Measurements from ENCODE around the gene ARHGEF28. TPM values are rescaled to one million over a fixed set of nuclear protein-coding genes. Genes with fewer than 3 reads are reported as not detected.
A peak's percentile ranks its signal among the peaks of the same experiment; 100 is the strongest.

Gene ARHGEF28
- total RNA-seq, 1 donor from 2014 or later: 51.8 TPM

DNA sequence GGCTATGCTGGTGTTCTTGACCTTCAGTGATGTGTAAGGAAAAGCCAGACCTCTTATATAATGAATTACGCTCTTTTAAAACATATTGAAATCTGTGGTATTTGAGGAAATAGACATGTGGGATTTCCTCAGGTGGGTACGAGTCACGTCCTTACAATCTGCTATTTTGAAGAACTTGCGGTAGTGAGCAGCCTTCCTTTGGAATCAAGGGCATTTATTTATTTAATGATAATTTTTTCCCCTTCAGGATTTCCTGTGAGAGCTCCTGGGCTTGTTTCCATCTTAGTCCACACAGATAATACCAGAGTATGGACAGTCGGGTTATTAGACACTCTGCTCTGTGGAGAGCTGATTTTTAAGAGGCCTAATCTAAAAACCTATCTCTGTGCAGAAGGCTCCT lies 167.9 kb downstream of the ARHGEF28 start:
- DNase-seq (ENCODE audit: low spot score): no peak
- no peak for ATAC-seq
- intact Hi-C loops (cut with DNase I): loop anchor here (5.0 kb wide), 1 partner anchor 207 kb away; no protein-coding TSS in a partner anchor

DNA sequence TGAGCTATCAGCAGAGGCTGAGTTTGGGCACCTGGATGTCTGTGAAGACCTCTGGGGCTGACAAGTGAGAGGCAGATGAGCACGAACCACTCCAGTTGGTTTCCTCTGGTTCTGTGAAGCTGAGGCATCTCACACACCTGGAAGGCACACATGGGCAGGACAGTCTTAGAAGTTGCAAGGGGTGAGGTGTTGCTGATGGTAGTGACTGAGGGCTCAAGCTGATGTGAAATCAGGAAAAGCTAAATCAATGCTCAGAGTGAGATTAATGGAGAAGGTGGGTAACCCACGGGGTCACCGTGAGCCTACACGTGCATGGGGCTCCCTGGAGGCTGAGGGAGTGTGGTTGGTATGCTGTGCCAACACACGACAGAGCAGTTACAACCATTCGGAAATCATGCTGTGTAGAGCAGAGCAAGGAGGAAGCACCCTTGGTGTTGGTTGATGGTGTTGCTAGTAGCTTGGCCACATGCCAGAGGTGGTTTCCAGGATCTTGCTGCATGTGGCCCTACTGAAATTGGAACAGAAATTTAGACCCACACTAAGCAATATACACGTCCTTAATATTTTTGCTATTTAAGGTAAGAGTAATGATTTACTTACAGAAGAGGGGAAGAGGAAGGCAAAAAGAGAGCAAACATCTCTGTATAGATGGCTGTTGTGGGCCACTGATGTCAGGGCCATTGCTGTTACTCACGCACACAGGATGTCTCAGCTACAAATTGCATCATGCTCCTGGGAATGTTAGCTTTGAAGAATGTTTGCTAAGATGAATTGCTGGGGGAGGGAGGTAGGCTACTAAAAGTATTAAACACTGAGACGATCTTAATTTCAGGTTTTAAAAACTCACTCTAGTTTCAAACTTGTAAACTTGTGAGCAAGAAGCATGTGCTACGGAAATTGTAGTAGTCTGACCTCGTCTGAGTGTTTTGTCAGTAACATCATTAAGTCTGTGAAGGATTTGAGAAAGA lies 170.5 kb downstream of the ARHGEF28 start:
- peak; percentile 73 for DNase-seq (ENCODE audit: low spot score)
- intact Hi-C loops (cut with DNase I): no loop called here
- ATAC-seq: peak; percentile 57

DNA sequence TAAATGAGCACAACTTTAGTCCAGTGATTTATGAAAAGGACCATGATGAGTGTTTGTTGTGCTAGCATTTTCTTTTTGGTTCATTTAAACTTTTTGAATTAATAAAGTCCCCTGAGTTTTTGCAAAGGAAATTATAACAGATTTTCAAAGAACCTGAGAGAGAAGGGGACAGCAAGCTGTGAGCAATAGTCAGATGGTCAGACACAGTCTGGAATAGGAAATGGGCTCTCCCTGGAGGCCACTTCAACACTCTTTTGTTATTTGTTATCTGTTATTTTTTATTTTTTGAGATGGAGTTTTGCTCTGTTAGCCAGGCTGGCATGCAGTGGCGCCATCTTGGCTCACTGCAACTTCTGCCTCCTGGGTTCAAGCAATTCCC lies 171.1 kb downstream of the ARHGEF28 start:
- DNase-seq (ENCODE audit: low spot score): no peak
- intact Hi-C loops (cut with DNase I): no loop called here
- ATAC-seq: peak; percentile 49

DNA sequence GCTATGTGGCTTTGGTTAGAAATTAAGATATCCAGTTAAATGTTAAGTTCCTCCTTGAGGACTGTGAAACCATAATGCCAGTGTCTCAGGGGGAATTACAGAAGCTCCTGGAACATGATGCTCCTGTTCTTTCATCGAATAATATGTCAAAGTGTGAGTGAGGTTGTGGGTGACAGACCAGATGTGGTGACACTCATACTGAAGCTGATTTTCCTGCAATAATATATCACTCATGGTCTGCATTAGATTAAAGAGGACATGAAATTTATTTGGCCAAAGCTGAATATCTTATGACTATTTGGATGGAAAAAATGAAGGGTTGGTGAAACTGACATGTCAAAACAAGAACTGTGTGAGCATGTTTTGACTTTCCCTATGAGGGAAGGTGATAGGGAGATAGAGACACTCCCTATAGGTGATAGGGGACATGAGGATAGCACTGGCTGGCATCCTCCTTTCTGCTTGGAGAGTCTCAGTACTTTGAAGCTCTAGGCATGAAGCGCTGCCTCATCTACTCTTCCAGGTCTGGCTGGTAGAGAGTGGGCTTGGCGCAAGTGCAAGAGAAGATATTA lies 173.5 kb downstream of the ARHGEF28 start:
- intact Hi-C loops (cut with DNase I): no loop called here
- no peak for DNase-seq (ENCODE audit: low spot score)
- no peak for ATAC-seq

DNA sequence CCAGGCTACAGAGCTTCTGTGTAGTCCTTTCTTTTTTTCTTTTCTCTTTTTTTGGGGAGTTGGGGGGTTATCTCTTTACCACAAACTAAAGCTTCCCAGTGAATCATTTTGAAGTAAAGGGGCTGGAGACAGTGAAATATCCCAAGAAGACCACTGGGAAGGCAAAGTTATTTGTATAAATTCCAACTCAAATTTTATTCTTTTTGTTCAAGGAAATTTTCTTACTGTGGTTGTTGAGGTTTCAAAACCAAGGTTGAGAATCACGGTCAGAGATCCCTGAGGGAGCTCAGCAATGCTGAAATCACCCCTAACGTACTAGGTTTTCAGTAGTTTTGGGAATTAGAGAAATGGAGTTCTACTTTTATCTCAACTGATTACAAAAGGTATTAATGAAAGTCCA lies 175.7 kb downstream of the ARHGEF28 start:
- intact Hi-C loops (cut with DNase I): no loop called here
- ATAC-seq (no peak), DNase-seq (ENCODE audit: low spot score) (no peak)

DNA sequence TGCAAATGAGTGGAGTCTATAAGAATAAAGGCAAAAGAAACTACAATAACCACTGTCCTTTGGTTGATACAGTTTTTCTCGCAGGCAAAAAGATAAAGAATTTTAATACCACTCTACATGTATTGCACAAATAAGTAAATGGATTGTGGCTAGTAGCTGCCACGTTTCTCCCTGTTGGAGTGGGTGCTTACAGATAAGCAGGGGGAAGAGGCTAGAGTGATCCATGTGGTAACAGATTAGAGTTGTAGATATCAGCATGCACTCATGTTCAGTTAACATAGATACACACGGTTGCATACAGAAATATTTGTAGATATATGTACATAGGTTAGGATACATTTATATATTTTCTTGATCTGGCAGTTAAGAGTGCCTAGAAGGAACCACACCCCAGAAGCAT lies 179.5 kb downstream of the ARHGEF28 start:
- no peak for DNase-seq (ENCODE audit: low spot score)
- ATAC-seq: no peak
- intact Hi-C loops (cut with DNase I): no loop called here

DNA sequence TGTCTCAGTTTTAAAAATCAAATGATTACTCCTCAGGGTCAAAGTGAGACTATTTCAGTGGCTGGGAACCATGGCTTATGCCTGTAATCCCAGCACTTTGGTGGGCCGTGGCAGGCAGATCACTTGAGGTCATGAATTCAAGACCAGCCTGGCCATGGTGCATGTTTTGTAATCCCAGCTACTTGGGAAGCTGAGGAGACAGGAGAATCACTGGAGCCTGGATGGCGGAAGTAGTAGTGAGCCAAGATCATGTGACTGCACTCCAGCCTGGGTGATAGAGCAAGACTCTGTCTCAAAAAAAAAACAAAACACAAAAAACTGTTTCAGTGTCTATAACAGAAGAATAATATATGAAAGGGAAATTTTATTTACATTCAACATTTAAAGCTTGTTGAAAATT lies 182.9 kb downstream of the ARHGEF28 start:
- intact Hi-C loops (cut with DNase I): no loop called here
- no peak for ATAC-seq
- no peak for DNase-seq (ENCODE audit: low spot score)

DNA sequence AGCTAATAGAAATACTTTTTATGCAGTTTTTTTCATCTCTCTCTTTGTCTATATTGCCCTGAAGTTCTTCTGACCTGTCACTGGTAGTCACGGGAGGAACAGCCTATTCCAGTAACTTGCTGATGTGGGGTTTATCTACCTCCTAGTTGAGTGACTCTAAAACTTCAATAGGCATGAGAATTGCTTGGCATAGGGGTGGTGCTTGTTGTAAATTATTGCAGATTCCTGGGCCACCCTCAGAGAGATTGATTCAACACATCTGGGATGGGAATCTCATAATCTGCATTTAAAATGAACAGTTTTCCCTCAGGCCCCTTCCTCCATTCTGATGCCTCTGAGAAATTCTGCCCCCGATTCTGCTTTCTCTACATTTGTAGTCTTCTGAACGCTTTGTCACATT lies 184.4 kb downstream of the ARHGEF28 start:
- intact Hi-C loops (cut with DNase I): no loop called here
- no peak for ATAC-seq
- no peak for DNase-seq (ENCODE audit: low spot score)

DNA sequence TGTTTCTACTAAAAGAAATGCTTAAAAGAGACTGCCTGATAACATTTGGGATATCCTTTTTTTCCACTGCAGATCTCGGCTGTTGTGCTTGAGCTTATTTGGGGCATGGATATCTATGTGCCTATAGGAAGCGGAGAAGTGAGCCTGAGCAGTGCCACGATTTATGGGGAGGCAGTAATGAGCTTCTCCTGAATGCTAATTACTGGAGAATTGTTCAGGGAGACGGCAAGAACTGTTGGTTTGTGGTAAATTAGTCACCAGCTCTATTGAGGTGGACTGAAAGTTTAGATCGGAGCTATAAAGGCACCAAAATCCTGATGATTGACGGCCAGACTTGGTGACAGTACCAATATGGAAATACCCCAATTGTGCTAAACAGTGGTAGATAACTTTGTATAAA lies 186.5 kb downstream of the ARHGEF28 start:
- ATAC-seq (no peak), DNase-seq (ENCODE audit: low spot score) (no peak)
- intact Hi-C loops (cut with DNase I): no loop called here

DNA sequence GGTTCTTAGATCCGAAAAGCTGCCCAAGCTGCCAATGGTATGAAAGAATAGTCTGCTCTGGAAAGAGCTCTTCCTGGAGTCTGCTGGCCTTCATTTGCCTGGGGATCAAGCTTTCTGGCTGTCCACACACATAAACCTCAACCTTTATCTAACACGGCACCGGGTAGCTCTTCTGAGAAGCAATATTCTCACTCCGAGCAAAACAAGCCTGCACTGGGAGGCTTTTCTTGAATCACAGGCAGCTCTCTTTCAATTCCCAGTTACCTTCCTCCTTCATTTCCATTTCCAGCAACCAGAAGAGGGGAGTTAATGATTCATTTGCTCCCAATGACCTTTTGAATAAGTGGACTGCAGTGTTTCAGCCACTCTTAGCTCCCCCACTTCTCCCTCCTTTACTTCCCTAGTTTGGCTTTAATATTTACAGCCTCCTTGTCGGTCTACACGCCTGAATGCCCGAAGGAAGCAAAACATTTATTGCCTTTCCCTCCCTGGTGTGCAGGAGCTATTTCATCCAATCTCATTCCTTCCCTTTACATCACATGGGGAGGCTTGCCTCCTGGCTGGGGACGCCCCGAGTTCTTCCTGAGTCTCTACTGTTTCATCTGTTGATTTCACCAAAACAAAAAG lies 187.1 kb downstream of the ARHGEF28 start:
- ATAC-seq: no peak
- intact Hi-C loops (cut with DNase I): no loop called here
- no peak for DNase-seq (ENCODE audit: low spot score)

DNA sequence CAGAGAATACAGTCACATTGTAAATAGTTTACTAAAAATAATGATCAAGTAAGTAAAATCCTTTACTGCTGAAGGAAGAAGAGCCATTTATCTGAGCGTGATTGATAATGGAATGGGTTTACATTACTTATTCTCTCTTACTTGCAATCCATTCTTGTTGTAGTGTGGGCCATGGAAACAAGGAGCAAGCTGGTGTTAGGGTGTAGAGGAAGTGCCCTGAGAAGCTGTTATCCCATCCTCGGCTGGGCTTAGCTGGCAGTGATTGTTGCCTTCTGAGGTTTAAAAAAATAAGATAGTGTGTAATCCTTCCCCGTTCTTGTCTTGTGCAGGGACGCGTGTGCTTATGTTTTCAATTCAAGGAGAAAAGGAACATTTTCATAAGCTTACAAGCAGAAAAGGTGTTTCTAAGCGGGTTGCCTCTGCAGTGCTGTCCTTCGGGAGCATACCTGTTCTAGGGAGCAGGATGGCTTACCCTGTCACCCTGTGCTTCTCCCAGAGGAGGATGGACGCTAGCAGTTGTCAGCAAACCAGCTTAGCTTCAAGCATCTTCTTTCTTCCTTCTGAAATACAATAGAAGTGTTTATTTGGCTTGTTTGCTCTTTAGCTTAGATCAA lies 188.3 kb downstream of the ARHGEF28 start:
- no peak for ATAC-seq
- no peak for DNase-seq (ENCODE audit: low spot score)
- intact Hi-C loops (cut with DNase I): no loop called here

DNA sequence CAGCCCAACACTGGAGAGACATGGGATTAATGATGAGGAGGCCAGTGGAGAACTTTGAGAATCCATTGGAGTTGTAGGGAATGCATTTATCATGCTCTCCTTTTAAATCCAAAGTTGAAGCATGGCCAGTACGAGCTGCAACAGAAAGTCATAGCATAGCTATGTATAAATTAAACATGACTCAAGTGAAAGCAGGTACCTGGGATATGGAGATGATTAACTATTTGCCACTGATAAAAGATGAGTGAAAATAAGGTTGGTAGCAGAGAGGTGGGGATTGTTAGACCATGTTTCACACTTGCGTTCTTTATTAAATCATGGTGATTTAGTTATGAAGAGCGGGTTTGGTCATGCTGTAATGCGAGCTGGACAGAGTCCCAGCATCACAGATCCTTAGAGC lies 189.6 kb downstream of the ARHGEF28 start:
- intact Hi-C loops (cut with DNase I): no loop called here
- DNase-seq (ENCODE audit: low spot score) (no peak), ATAC-seq (no peak)

DNA sequence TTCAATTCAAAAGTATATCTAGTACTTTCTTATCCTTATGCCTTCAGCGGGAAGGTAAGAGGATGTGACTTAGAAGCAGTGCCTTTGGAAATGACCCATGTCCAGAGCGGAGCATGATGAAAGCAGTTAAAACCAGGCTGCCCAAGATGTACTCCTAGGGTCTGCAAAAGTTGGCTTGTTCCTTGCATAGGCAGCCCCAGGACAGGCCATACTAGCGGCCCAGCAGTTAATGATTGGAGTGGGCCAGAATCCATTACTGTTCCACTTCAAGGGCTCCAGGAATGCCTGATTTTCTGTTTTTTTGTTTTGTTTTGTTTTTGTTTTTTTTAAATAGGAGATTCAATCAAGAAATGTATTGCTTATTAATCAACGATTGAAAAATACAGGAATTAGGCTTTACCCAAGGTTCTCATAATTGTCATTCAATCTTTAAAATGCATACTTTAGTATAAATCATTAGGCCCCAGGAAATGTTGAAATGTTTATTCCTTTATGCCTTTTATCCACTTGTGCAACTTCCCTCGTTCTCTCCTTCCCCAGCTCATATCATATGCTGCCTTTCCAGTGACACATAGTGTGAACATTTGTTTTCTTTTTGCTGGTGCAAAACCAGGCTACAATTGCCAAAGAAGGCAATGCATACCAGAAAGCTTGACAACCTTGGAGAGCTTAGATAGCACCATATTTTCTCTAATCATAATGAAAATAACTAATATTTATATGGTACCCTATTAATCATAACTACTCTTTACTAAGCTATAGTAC lies 190.8 kb downstream of the ARHGEF28 start:
- intact Hi-C loops (cut with DNase I): no loop called here
- ATAC-seq (no peak), DNase-seq (ENCODE audit: low spot score) (no peak)

DNA sequence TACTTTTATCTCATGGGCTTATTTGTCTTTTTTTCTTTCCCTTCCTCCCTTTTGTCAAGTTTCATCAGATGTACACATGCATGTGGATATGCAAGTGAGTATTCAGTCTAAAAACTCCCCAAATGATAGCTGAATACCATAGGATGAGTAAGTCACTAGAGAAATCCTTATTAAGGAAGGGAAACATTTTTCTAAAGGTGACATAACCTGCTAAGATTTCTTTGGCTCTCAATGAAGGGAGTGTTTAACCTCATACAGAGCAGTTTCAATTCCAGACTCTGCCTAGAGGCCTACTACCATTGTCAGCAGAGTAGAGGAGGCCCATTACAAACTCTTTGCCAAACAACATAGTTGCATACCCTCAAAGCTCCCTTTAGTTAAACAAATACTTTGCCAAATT lies 192.4 kb downstream of the ARHGEF28 start:
- intact Hi-C loops (cut with DNase I): no loop called here
- DNase-seq (ENCODE audit: low spot score) (no peak), ATAC-seq (no peak)

DNA sequence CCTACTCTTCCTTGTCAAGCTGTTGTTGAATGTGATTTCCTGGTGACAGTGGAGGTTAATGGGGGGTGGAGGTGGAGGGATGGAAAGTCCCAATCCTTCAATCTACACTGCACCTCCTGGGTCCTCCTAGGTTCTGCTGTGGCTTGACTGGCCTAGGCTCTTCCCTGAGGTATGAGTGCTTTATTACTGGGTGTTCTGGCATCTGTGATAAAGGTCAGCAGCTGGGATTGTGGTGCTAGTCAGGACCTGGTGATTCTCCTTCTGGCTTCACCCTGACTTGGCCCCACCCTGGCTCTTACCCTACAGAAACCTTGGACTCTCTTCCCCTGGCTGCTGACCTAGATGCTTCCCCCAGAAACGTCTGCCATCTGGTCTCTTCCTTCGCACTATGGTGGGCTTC lies 194.3 kb downstream of the ARHGEF28 start:
- intact Hi-C loops (cut with DNase I): no loop called here
- ATAC-seq (no peak), DNase-seq (ENCODE audit: low spot score) (no peak)

DNA sequence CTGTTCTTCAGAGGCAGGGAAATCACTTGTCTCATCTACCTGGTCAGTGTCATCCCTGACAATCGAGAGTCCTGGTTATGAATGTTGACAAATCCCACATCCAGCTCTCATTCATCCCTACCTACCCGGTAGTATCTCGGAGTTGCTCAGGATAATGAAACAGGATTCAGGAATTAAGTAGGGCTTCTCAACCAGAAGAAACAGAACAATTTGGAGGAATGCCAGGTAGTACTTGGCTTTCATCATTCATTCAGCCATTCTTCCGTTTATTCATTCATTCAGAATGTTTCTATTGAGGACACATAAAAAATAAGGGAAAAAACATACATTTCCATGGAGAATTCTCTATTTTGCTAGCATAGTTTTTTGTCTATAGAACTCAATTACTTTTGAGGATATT lies 195.0 kb downstream of the ARHGEF28 start:
- intact Hi-C loops (cut with DNase I): no loop called here
- DNase-seq (ENCODE audit: low spot score) (no peak), ATAC-seq (no peak)

DNA sequence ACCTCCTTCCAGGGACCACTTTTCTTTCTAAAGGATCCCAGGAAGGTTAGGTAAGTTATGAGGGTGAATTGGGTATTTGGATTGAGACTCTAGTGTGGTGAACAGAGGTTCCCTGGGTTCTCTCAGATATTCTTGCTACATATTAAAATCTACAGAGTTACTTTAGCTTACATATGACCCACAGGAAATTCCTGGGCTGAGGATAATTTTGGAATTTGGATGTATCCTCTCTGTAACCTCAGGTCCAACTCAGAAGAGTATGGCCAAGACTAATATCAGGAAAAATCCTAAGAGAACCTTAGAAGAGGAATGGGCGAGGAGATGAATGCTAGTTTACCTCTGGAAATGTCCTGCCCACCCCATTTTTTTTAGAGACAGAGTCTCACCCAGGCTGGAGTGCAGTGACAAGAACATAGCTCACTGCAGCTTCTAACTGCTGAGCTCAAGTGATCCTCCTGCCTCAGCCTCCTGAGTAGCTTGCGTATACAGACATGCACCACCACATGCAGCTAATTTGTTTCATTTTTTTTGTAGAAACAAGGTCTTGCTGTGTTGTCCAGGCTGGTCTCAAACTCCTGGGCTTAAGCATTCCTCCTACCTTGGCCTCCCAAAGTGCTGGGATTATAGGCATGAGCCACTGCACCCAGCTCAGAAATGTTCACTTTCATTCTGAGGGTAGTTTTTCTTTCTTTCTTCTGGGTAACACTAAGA lies 196.4 kb downstream of the ARHGEF28 start:
- intact Hi-C loops (cut with DNase I): no loop called here
- no peak for ATAC-seq

DNA sequence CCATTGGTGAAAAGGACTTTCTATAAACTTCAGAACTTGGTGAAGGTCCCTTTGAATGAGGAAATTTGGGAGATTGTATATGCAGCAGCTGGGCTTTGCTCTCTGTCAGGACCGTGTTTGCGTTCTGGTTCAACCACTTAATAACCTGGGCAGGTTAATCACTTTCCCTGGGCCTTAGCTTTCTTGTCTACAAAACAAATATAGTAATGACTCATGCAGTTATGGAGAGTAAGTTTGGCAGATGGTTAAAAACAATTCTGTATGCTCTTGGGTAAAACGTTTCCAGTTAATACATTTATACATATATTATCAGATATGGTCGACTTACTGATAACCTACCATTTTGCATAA lies 197.0 kb downstream of the ARHGEF28 start:
- DNase-seq (ENCODE audit: low spot score) (no peak), ATAC-seq (no peak)
- intact Hi-C loops (cut with DNase I): no loop called here

More for the DNA sequence above, 196.4 kb downstream of the ARHGEF28 start:
- no peak for DNase-seq (ENCODE audit: low spot score)

DNA sequence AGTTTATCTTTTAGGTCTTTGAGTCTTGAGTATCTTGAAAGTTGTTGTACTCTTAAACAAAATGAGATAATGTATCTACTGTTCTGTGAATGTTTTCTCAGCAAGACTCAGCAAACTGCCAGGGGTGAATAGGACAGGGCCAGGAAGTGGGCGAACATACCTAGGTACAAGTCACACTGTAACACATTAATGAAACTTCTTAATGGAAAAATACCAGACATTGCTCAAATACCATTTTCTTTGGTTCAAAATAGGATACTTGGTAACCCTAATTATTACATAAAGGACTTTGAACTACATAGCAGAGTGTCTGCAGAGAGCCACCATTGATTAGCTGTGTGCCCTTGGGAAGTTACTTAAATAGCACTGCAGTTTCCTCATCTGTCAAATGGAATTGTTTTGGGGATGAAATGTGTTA lies 197.5 kb downstream of the ARHGEF28 start:
- intact Hi-C loops (cut with DNase I): no loop called here
- no peak for ATAC-seq
- no peak for DNase-seq (ENCODE audit: low spot score)

Data from sciatic nerve (tissue), 2 donors.